PC-3 (cell line): ENCODE results near the gene RAB29.

ENCODE experiments used
- EZH2 ChIP-seq: fragments of 300-600 bp; sonication (generic); IDR thresholded peaks from one replicate; pipeline ENCODE4 v1.6.1; 2017; ENCODE audit warnings: antibody characterized with exemption, mild to moderate bottlenecking, low read length; ENCODE audit not compliant: unreplicated experiment
- EZH2phosphoT487 ChIP-seq: fragments of 300-600 bp; sonication (generic); IDR thresholded peaks from 2 replicates; pipeline ENCODE4 v1.6.1; 2018; ENCODE audit warnings: mild to moderate bottlenecking, antibody characterized with exemption, low read length, borderline replicate concordance
- TF ChIP-seq, protein P1 (sequence below): fragments of 300-600 bp; sonication (generic); conservative IDR thresholded peaks from 2 replicates; pipeline ENCODE4 v1.5.1; 2017; ENCODE audit warnings: antibody characterized with exemption, low read depth, mild to moderate bottlenecking, low read length

DNA sequence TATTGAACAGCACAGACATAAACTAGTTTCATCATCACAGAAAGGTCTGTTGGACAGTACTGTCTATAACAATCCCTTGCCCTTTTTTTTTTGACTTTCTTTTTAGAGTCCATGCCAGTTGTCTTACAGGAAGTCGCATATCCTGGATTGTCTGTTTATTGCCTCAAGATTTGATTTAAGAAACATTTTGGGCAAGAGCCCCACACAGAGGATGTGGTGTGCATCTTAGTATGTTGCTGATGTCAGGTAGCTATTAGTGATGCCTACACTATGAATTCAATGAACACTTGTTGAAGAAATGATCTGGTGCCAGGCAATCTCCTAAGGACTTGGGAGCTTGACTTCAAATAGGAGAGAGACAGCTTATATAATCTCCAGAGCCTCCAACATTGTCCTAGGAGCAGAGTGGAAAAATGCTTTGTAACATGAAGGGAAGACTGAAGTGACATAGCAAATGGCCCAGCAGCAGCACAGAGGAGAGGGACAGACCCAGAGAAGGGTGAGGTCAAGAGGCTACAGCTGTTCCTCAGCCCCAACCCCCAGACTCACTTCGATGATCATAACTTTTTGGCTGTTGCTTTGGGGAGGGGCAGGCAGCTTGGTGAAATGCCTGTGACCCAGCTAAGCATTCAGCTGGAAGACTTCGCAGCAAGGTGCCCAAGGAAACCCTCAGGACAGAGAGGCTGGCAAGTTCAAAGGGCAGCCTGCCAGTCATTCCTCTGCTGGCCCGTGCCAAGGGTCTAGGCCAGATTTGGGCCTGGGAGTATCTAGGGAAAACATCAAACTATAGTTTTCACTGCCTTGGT is 7.5 kb upstream of the RAB29 start:
- TF ChIP-seq EZH2 (no peak), EZH2phosphoT487 (no peak)
- TF ChIP-seq, protein P1, sequence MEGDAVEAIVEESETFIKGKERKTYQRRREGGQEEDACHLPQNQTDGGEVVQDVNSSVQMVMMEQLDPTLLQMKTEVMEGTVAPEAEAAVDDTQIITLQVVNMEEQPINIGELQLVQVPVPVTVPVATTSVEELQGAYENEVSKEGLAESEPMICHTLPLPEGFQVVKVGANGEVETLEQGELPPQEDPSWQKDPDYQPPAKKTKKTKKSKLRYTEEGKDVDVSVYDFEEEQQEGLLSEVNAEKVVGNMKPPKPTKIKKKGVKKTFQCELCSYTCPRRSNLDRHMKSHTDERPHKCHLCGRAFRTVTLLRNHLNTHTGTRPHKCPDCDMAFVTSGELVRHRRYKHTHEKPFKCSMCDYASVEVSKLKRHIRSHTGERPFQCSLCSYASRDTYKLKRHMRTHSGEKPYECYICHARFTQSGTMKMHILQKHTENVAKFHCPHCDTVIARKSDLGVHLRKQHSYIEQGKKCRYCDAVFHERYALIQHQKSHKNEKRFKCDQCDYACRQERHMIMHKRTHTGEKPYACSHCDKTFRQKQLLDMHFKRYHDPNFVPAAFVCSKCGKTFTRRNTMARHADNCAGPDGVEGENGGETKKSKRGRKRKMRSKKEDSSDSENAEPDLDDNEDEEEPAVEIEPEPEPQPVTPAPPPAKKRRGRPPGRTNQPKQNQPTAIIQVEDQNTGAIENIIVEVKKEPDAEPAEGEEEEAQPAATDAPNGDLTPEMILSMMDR: no peak
